Measurements from ENCODE around the gene MOSPD3. TPM values are rescaled to one million over a fixed set of nuclear protein-coding genes. Genes with fewer than 3 reads are reported as not detected.

The MOSPD3 gene
- total and polyA plus RNA-seq, 2 of the 13 experiments (the other 11 are each of a cell fraction or from before 2014, with no cell fraction given), result 7.6 to 8.8 TPM

GRCh38 chr7:100609958-100610357 lies 2.4 kb upstream of the MOSPD3 start:
- in situ Hi-C loops (cut with HindIII; ENCODE audit: extremely low pct_ligation_motif_present, low pct_unique_long_range_greater_than_20kb), result loop anchor here (5.0 kb wide), 1 partner anchor 82 kb away; the partner anchor contains the start of gene GIGYF1
- BruUV-seq (replicated peaks), result no TSS peak
- Histone ChIP-seq H3K4me2 (ENCODE audit: low read depth, low read length) (0 out of 2 replicates have a peak overlapping the region, but pooled peaks have one; percentile 62), H3K27ac (ENCODE audit: extremely low read length, insufficient read depth, low read length) (peak overlapping the region; percentile 47), H3K9me3 (ENCODE audit: low read length) (no peaks in the 10 kb centered on the region), H2AFZ (ENCODE audit: low read length) (no peak overlapping the region), H3K9ac (ENCODE audit: insufficient read depth, low read depth, low read length) (no peak overlapping the region), H3K4me3 (replicated peaks in 1 of 3; ENCODE audit: insufficient read depth in 1 of 3, low read depth in 2 of 3, low read length in 3 of 3) (no peak overlapping the region), H4K20me1 (ENCODE audit: insufficient read depth, low read length) (no peaks in the 10 kb centered on the region), H3K79me2 (ENCODE audit: insufficient read depth, low read length) (no peaks in the 10 kb centered on the region), H3K36me3 (replicated peaks in 1 of 2; ENCODE audit: control insufficient read depth in 1 of 2, insufficient read depth in 2 of 2, low read length in 2 of 2) (no peaks in the 10 kb centered on the region), H3K4me1 (ENCODE audit: insufficient read depth, low read length) (peaks cover 29% of the 10 kb centered on the region), H3K27me3 (ENCODE audit: control insufficient read depth in 1 of 2, insufficient read depth in 2 of 2, low read length in 2 of 2) (no peaks in the 10 kb centered on the region)
- FAIRE-seq (no peak), ATAC-seq (no peak), DNase-seq (ENCODE audit: low spot score) (no peak)
- ChIA-PET POLR2A (interaction anchor here (1.2 to 3.5 kb wide), 4 partner anchors 24 to 181 kb away, joined by 3 to 61 read pairs (median 4); partner anchors contain the start of genes FBXO24, LRCH4, POP7 and ZCWPW1), CTCF (ENCODE audit: low intra/inter-chr PET ratio, low total read pairs) (no interaction called here)
- WGBS (ENCODE audit: low lambda C conversion rate), result 84% methylated on average over 5 of the region's 5 CpGs
- intact Hi-C loops (cut with micrococcal nuclease; ENCODE audit: unreplicated experiment), result loop anchor here (5.0 kb wide), 1 partner anchor 82 kb away; the partner anchor contains the start of gene GIGYF1
- no peak for TF ChIP-seq FUBP1 (CRISPR knock-in tag; IDR thresholded peaks at IDR 0.05; ENCODE audit: borderline replicate concordance)
- TF ChIP-seq KIAA2018 (CRISPR knock-in tag; IDR thresholded peaks at IDR 0.05; ENCODE audit: borderline replicate concordance), result no peak
- TF ChIP-seq BATF2 (CRISPR knock-in tag; IDR thresholded peaks at IDR 0.05), result no peak
- TF ChIP-seq SNRNP70 (IDR thresholded peaks at IDR 0.05; ENCODE audit: low read depth, low read length), result no peak
- TF ChIP-seq PRPF4 (IDR thresholded peaks at IDR 0.05; ENCODE audit: low read depth, low read length, poor library complexity, severe bottlenecking), result no peak
- TF ChIP-seq HNF4A (CRISPR knock-in tag; IDR thresholded peaks at IDR 0.05), result 0 out of 2 replicates have a peak, but pooled peaks have one; percentile 8
- TF ChIP-seq JDP2 (CRISPR knock-in tag; IDR thresholded peaks at IDR 0.05; ENCODE audit: borderline replicate concordance), result no peak
- TF ChIP-seq ZNF337 (CRISPR knock-in tag; IDR thresholded peaks at IDR 0.05; ENCODE audit: borderline replicate concordance, low read depth), result 0 out of 2 replicates have a peak, but pooled peaks have one; percentile 1
- TF ChIP-seq THYN1 (CRISPR knock-in tag; IDR thresholded peaks at IDR 0.05; ENCODE audit: borderline replicate concordance, low read depth), result no peak
- no peak for TF ChIP-seq PATZ1 (CRISPR knock-in tag; IDR thresholded peaks at IDR 0.05)
